Lower leg skin (tissue), 4 donors: ENCODE measurements around the gene ETFDH. TPM values are rescaled to one million over a fixed set of nuclear protein-coding genes. Genes with fewer than 3 reads are reported as not detected.

Experiments
- DNase-seq, 2 donors: peaks; one replicate each; pipeline ENCODE4 v3.0.0-alpha.2; 2019; ENCODE audit warnings: low spot score in 2 of 2
- H3K4me3 ChIP-seq: fragments of 200-600 bp; sonication (generic); 2 replicates; pipeline ENCODE4 v1.5.1; 2017; ENCODE audit warnings: mild to moderate bottlenecking, low read depth; ENCODE audit not compliant: poor library complexity, severe bottlenecking
- CTCF ChIP-seq, 3 donors: fragments of 450-650 bp; IDR thresholded peaks; one replicate each; pipeline ENCODE4 v1.5.1; 2016; ENCODE audit warnings: antibody characterized with exemption in 3 of 3, mild to moderate bottlenecking in 3 of 3, moderate library complexity in 2 of 3
- POLR2A ChIP-seq, 2 donors: fragments of 450-650 bp; IDR thresholded peaks; one replicate each; pipeline ENCODE4 v1.6.1; 2016 to 2017; ENCODE audit warnings: antibody characterized with exemption in 2 of 2, mild to moderate bottlenecking in 1 of 2, moderate library complexity in 1 of 2
- WGBS, 2 donors: methylation state at CpG; one replicate each; pipeline ENCODE4 v1.1.5; 2018; 5-methylcytosine and 5-hydroxymethylcytosine counted together
- intact Hi-C: fragments of 100-400 bp; cut with DNase I; formaldehyde crosslinking; loops from one replicate; pipeline ENCODE4 v1.15.0; 2023; ENCODE audit warnings: low total_unique reads
- total RNA-seq, 4 donors: library from RNA; depleted of rRNA; stranded (reverse); fragments of >200 nt; gene quantifications; one replicate each; pipeline ENCODE4 v1.1.0, GENCODE V29; 2016

ETFDH gene
- total RNA-seq, 4 donors from 2014 or later, result 34.6 to 118 (median 58.4) TPM

- intact Hi-C loops, result no loop called here
- DNase-seq, result no peak
- no peak overlapping the region for H3K4me3 ChIP-seq
- no peak for TF ChIP-seq POLR2A (IDR thresholded peaks at IDR 0.05)
- TF ChIP-seq CTCF (IDR thresholded peaks at IDR 0.05), result no peak
- 61 to 73% methylated on average over 3 of the region's 3 CpGs for WGBS, 2 donors
These were observed 1.5 kb downstream of the ETFDH start for GRCh38 chr4:158673633-158674032.

- TF ChIP-seq POLR2A (IDR thresholded peaks at IDR 0.05) (no peak), CTCF (IDR thresholded peaks at IDR 0.05) (no peak)
- DNase-seq, result no peak
- 75 to 77% methylated on average over 5 of the region's 5 CpGs for WGBS, 2 donors
- intact Hi-C loops, result no loop called here
- no peak overlapping the region for H3K4me3 ChIP-seq
These were observed 4.0 kb downstream of the ETFDH start for GRCh38 chr4:158676076-158676475.

GRCh38 chr4:158678767-158679166, 6.7 kb downstream of the ETFDH start:
- no peak overlapping the region for H3K4me3 ChIP-seq
- TF ChIP-seq POLR2A (IDR thresholded peaks at IDR 0.05), result no peak
- TF ChIP-seq CTCF (IDR thresholded peaks at IDR 0.05), result no peak
- intact Hi-C loops, result no loop called here
- no peak for DNase-seq
- 96 to 98% methylated on average over 2 of the region's 2 CpGs for WGBS, 2 donors

- 64 to 76% methylated on average over 1 of the region's 1 CpG for WGBS, 2 donors
- H3K4me3 ChIP-seq, result no peak overlapping the region
- no peak for DNase-seq
- TF ChIP-seq POLR2A (IDR thresholded peaks at IDR 0.05) (no peak), CTCF (IDR thresholded peaks at IDR 0.05) (no peak)
- intact Hi-C loops, result no loop called here
These were observed 9.5 kb downstream of the ETFDH start for GRCh38 chr4:158681629-158682028.

- no peak overlapping the region for H3K4me3 ChIP-seq
- 53 to 55% methylated on average over 2 of the region's 2 CpGs for WGBS, 2 donors
- intact Hi-C loops, result no loop called here
- no peak for DNase-seq
- TF ChIP-seq CTCF (IDR thresholded peaks at IDR 0.05), result no peak
- no peak for TF ChIP-seq POLR2A (IDR thresholded peaks at IDR 0.05)
These were observed 10.0 kb downstream of the ETFDH start for GRCh38 chr4:158682066-158682465.

- whole genome bisulfite sequencing, 2 donors, result 82 to 86% methylated on average over 1 of the region's 1 CpG
- no peak overlapping the region for H3K4me3 ChIP-seq
- intact Hi-C loops, result no loop called here
- no peak for TF ChIP-seq POLR2A (IDR thresholded peaks at IDR 0.05)
- no peak for TF ChIP-seq CTCF (IDR thresholded peaks at IDR 0.05)
- DNase-seq, result no peak
These were observed 16.7 kb downstream of the ETFDH start for GRCh38 chr4:158688813-158689212.
